Activated CD8-positive, alpha-beta T cell treated with anti-CD3 and anti-CD28 coated beads for 36 hours (primary cell): ENCODE results near the gene FAR2. TPM values are rescaled to one million over a fixed set of nuclear protein-coding genes. Genes with fewer than 3 reads are reported as not detected.
"Not testable (repeated sequence)": the region's sequence is repeated elsewhere in the genome, so short reads cannot be mapped to it uniquely, and the experiment has no call there.

ENCODE experiments used
- ATAC-seq: fragments of 200-7000 bp; cut with Tn5 transposase; one replicate; pipeline ENCODE4 v1.10.0; 2021; ENCODE audit warnings: mild to moderate bottlenecking, moderate library complexity
- CTCF ChIA-PET: fragments of 350-600 bp; sonication (Branson Sonifier 250); formaldehyde crosslinking; loops from one replicate; lab custom pipeline; 2021; ENCODE audit warnings: antibody characterized with exemption; lab: Charles Lee
- POLR2A ChIA-PET: fragments of 350-600 bp; sonication (Branson Sonifier 250); formaldehyde crosslinking; loops from one replicate; lab custom pipeline; 2021; ENCODE audit warnings: antibody characterized with exemption; lab: Charles Lee
- DNase-seq: peaks from one replicate; pipeline ENCODE4 v3.0.0-alpha.2; 2020
- H3K27ac Mint-ChIP-seq: one replicate; pipeline ENCODE4 v1.8.0; 2021; ENCODE audit warnings: mild to moderate bottlenecking, mixed read lengths
- H3K27me3 Mint-ChIP-seq: one replicate; pipeline ENCODE4 v1.8.0; 2021; ENCODE audit warnings: mixed read lengths
- H3K36me3 Mint-ChIP-seq: one replicate; pipeline ENCODE4 v1.8.0; 2021; ENCODE audit warnings: low read depth, mixed read lengths
- H3K4me1 Mint-ChIP-seq: one replicate; pipeline ENCODE4 v1.8.0; 2021; ENCODE audit warnings: low read depth, mixed read lengths
- H3K4me3 Mint-ChIP-seq: one replicate; pipeline ENCODE4 v1.8.0; 2021; ENCODE audit warnings: mild to moderate bottlenecking, moderate library complexity, mixed read lengths
- H3K9me3 Mint-ChIP-seq: one replicate; pipeline ENCODE4 v1.8.0; 2021; ENCODE audit warnings: mixed read lengths
- CTCF ChIP-seq: fragments of 200-600 bp; IDR thresholded peaks from one replicate; pipeline ENCODE4 v1.8.0; 2022; ENCODE audit warnings: antibody characterized with exemption, mild to moderate bottlenecking
- intact Hi-C: fragments of 100-400 bp; cut with micrococcal nuclease; formaldehyde crosslinking; loops from one replicate; pipeline ENCODE4 v1.10.0; 2022
- total RNA-seq, 2 experiments: library from RNA; stranded (reverse); gene quantifications; one replicate each; pipeline ENCODE4 v1.2.3, GENCODE V29; 2021

FAR2 gene
- total RNA-seq, 2 experiments from 2014 or later: 6.0 to 7.0 TPM

DNA sequence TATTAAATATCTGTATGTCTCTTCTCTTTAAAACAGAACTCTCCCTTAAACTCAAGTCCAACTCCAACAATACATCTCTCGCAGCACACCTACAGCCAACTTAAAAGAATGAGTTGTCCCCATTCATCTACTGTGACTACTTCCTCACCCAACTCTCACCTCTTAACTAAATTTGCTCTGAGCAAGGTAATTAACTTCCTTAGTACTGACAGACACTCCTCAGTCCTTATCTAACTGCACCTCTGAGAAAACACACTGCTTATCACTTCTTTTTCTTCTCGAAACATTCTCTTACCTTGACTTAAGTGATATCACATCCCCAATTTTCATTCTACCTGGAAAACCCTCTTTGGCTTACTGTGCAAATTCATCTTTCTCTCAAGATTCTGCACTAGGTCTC is 224.9 kb downstream of the FAR2 start:
- CTCF ChIA-PET: no interaction called here

DNA sequence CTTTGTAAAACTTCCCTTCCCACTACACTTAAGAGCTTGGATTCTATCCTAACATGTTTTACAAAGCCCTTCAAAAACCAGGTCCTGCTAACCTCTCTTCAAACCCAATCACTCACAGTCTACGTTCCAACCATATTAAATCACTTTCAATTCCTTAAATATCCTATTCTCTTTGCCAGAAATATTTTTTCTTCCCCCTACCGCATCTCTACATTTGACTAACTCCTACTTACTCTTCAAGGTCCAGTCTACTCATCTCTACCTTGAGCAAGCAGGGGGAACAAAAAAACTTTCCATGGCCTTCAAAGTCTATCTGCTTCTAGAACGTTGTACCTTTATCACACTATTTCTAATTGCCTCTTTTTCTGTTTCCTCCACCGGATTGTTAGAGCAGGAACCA is 225.8 kb downstream of the FAR2 start:
- POLR2A ChIA-PET: no interaction called here
- intact Hi-C loops: no loop called here
- Mint-ChIP-seq H3K27ac (no peak overlapping the region), H3K4me3 (no peak overlapping the region), H3K36me3 (peaks cover 31% of the 10 kb centered on the region), H3K9me3 (no peaks in the 10 kb centered on the region), H3K4me1 (peaks cover 39% of the 10 kb centered on the region), H3K27me3 (no peaks in the 10 kb centered on the region)
- CTCF ChIA-PET: no interaction called here
- TF ChIP-seq CTCF: no peak
- no peak for DNase-seq
- ATAC-seq: no peak

More for the DNA sequence above, 224.9 kb downstream of the FAR2 start:
- no peak for TF ChIP-seq CTCF
- intact Hi-C loops: no loop called here
- H3K4me1 Mint-ChIP-seq: peaks cover 31% of the 10 kb centered on the region
- H3K27ac Mint-ChIP-seq: no peak overlapping the region
- no peaks in the 10 kb centered on the region for H3K9me3 Mint-ChIP-seq
- H3K4me3 Mint-ChIP-seq: no peak overlapping the region
- POLR2A ChIA-PET: no interaction called here
- DNase-seq: no peak
- peaks cover 31% of the 10 kb centered on the region for H3K36me3 Mint-ChIP-seq
- no peaks in the 10 kb centered on the region for H3K27me3 Mint-ChIP-seq
- ATAC-seq: no peak

DNA sequence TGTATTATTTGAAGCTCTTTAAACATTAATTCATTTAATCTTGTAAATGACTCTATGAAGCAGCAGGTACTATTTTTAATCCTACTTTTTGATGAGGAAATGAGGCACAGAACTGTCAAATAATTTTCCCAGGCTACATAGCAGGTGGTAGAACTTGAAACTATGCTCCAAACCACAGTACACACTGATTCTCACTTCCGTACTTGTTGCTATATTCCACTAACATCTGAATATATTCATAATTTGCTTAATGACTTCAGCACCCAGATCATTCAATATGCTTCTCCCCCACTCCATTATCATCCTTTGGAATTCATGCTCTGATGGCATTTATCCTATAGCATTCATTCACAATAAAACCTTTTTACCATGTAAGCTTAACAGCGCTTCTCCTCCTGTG is 227.0 kb downstream of the FAR2 start:
- peak overlapping the region; percentile 6 for H3K27ac Mint-ChIP-seq
- H3K9me3 Mint-ChIP-seq: no peaks in the 10 kb centered on the region
- H3K4me1 Mint-ChIP-seq: peaks cover 40% of the 10 kb centered on the region
- H3K4me3 Mint-ChIP-seq: no peak overlapping the region
- TF ChIP-seq CTCF: no peak
- H3K27me3 Mint-ChIP-seq: no peaks in the 10 kb centered on the region
- POLR2A ChIA-PET: no interaction called here
- CTCF ChIA-PET: no interaction called here
- DNase-seq: no peak
- H3K36me3 Mint-ChIP-seq: peaks cover 27% of the 10 kb centered on the region
- ATAC-seq: no peak
- intact Hi-C loops: no loop called here

GRCh38 chr12:29380536-29381523 is 231.8 kb downstream of the FAR2 start, which contains the start of gene ERGIC2:
TSS of gene ERGIC2 (minus strand) at chr12:29381172. CDS start at chr12:29371633, 9,539 bp downstream.
- H3K4me1 Mint-ChIP-seq: peaks cover 39% of the 10 kb centered on the region
- no peak for TF ChIP-seq CTCF
- peak within 1 kb of the TSS; percentile 95 for H3K27ac Mint-ChIP-seq
- CTCF ChIA-PET: interaction anchor here (1.5 kb wide), 1 partner anchor 1426 kb away, joined by 3 read pairs; no protein-coding TSS in a partner anchor
- POLR2A ChIA-PET: interaction anchor here (0.6 to 1.4 kb wide), 5 partner anchors 14 to 1944 kb away, joined by 3 to 6 read pairs (median 4); partner anchors contain the start of gene IPO8
- peak within 1 kb of the TSS; percentile 90 for H3K4me3 Mint-ChIP-seq
- ATAC-seq (peak; percentile 95), DNase-seq (peak; percentile 95)
- no peaks in the 10 kb centered on the region for H3K27me3 Mint-ChIP-seq
- intact Hi-C loops: no loop called here
- no peaks in the 10 kb centered on the region for H3K9me3 Mint-ChIP-seq
- H3K36me3 Mint-ChIP-seq: peaks cover 23% of the 10 kb centered on the region

GRCh38 chr12:29382251-29382650 is 233.2 kb downstream of the FAR2 start:
- intact Hi-C loops: no loop called here
- Mint-ChIP-seq H3K36me3 (peaks cover 11% of the 10 kb centered on the region), H3K27me3 (no peaks in the 10 kb centered on the region), H3K9me3 (no peaks in the 10 kb centered on the region), H3K4me1 (peaks cover 27% of the 10 kb centered on the region), H3K27ac (peak overlapping the region; percentile 95), H3K4me3 (peak overlapping the region; percentile 90)
- TF ChIP-seq CTCF: no peak
- no peak for ATAC-seq
- DNase-seq: no peak
- POLR2A ChIA-PET: no interaction called here
- CTCF ChIA-PET: no interaction called here

GRCh38 chr12:29385194-29385593 is 236.1 kb downstream of the FAR2 start:
- ATAC-seq, DNase-seq, H3K27ac Mint-ChIP-seq, POLR2A ChIA-PET, H3K36me3 Mint-ChIP-seq, intact Hi-C loops, H3K4me3 Mint-ChIP-seq, H3K27me3 Mint-ChIP-seq, CTCF ChIA-PET, H3K9me3 Mint-ChIP-seq: not testable (repeated sequence)
- H3K4me1 Mint-ChIP-seq: peaks cover 12% of the 10 kb centered on the region
